SK-N-SH (cell line): ENCODE data around the gene PRDX6.

Source experiments
- CTCF ChIP-seq: fragments of 200-600 bp; sonication (generic); IDR thresholded peaks from 2 replicates; pipeline ENCODE4 v1.6.1; 2017; ENCODE audit warnings: antibody characterized with exemption, mild to moderate bottlenecking, moderate library complexity
- FOXM1 ChIP-seq: IDR thresholded peaks from 2 replicates; pipeline ENCODE4 v1.4.0; 2012; ENCODE audit warnings: low read depth, mild to moderate bottlenecking
- GABPA ChIP-seq: IDR thresholded peaks from 2 replicates; pipeline ENCODE4 v1.4.0; 2012; ENCODE audit warnings: low read depth, mild to moderate bottlenecking
- GATA2 ChIP-seq: sonication (generic); formaldehyde crosslinking; IDR thresholded peaks from 2 replicates; pipeline ENCODE4 v1.5.0; 2020; ENCODE audit warnings: mild to moderate bottlenecking, missing genetic modification reagents
- JUND ChIP-seq: IDR thresholded peaks from 2 replicates; pipeline ENCODE4 v1.4.0; 2012
- MAX ChIP-seq: IDR thresholded peaks from 2 replicates; pipeline ENCODE4 v1.4.0; 2012; ENCODE audit warnings: low read depth
- POLR2AphosphoS5 ChIP-seq: IDR thresholded peaks from 2 replicates; pipeline ENCODE4 v1.6.1; 2012; ENCODE audit warnings: low read depth, low read length
- RFX5 ChIP-seq: IDR thresholded peaks from 2 replicates; pipeline ENCODE4 v1.6.1; 2012; ENCODE audit warnings: mild to moderate bottlenecking, improper control_type of control experiment, low read length
- TAF1 ChIP-seq: IDR thresholded peaks from 2 replicates; pipeline ENCODE4 v1.6.1; 2012; ENCODE audit warnings: low read depth, mild to moderate bottlenecking, low read length, moderate library complexity, borderline replicate concordance
- TF ChIP-seq, protein P1 (sequence below): IDR thresholded peaks from 2 replicates; pipeline ENCODE4; 2012

GRCh38 chr1:173431304-173432045 is 45.7 kb upstream of the PRDX6 start:
- TF ChIP-seq CTCF (peak; percentile 96), GABPA (no peak), TAF1 (no peak), JUND (no peak), MAX (0 out of 2 replicates have a peak, but pooled peaks have one; percentile 41), FOXM1 (no peak), GATA2 (no peak), RFX5 (no peak), POLR2AphosphoS5 (no peak)
- TF ChIP-seq, protein P1, sequence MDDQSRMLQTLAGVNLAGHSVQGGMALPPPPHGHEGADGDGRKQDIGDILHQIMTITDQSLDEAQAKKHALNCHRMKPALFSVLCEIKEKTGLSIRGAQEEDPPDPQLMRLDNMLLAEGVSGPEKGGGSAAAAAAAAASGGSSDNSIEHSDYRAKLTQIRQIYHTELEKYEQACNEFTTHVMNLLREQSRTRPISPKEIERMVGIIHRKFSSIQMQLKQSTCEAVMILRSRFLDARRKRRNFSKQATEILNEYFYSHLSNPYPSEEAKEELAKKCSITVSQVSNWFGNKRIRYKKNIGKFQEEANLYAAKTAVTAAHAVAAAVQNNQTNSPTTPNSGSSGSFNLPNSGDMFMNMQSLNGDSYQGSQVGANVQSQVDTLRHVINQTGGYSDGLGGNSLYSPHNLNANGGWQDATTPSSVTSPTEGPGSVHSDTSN, result no peak
